Skin of body (tissue), 2 donors: ENCODE data around the gene SF3B3. TPM values are rescaled to one million over a fixed set of nuclear protein-coding genes. Genes with fewer than 3 reads are reported as not detected.

ENCODE experiments used
- DNase-seq: peaks from one replicate; lab custom pipeline; 2025; lab: John Stamatoyannopoulos, UW
- total RNA-seq: library from RNA; depleted of rRNA; stranded (reverse); fragments of >200 nt; gene quantifications from one replicate; pipeline ENCODE4 v1.2.3, GENCODE V29; 2014

The SF3B3 gene
- total RNA-seq, 1 donor from 2014 or later: 85.2 TPM

- peak; percentile 66 for DNase-seq
These were observed 66.4 kb downstream of the SF3B3 start for GRCh38 chr16:70589998-70590471.

- DNase-seq: no peak
These were observed 67.3 kb downstream of the SF3B3 start for GRCh38 chr16:70590722-70591415.

GRCh38 chr16:70591615-70592014, 68.0 kb downstream of the SF3B3 start:
- no peak for DNase-seq

GRCh38 chr16:70592106-70592571, 68.5 kb downstream of the SF3B3 start:
- DNase-seq: no peak

DNA sequence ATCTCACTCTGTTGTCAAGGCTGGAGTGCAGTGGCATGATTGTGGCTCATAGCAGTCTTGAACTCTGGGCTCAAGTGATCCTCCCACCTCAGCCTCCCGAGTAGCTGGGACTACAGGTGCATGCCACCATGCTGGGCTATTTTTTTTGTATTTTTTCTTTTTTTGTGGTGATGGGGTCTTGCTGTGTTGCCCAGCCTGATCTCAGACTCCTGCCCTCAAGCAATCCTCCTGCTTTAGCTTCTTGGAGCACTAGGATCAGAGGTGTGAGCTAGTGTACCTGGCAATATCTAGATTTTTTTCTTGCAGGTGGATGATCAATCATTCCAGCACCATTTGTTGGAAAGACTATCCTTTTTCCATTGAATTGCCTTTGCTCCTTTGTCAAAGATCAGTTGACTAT, 69.9 kb downstream of the SF3B3 start:
- no peak for DNase-seq

DNA sequence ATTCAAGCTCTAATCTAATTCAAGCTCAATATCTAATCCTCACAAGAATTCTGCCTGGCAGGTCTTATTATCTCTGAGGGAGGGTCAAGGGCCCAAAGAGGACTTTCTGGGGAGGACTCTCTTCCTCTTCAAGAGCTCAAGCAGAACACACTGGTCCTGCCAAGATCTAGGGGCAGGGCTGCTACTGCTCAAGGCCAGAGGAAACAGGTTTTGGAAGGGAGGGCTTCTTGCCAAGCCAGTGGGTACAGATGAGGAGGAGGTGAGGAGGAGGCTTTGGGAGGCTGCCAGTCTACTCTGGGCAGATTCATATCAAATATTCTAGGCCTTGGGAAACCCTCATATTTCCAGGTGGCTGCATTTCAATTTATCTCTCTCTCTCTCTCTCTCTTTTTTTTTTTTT, 71.0 kb downstream of the SF3B3 start:
- DNase-seq: no peak

DNA sequence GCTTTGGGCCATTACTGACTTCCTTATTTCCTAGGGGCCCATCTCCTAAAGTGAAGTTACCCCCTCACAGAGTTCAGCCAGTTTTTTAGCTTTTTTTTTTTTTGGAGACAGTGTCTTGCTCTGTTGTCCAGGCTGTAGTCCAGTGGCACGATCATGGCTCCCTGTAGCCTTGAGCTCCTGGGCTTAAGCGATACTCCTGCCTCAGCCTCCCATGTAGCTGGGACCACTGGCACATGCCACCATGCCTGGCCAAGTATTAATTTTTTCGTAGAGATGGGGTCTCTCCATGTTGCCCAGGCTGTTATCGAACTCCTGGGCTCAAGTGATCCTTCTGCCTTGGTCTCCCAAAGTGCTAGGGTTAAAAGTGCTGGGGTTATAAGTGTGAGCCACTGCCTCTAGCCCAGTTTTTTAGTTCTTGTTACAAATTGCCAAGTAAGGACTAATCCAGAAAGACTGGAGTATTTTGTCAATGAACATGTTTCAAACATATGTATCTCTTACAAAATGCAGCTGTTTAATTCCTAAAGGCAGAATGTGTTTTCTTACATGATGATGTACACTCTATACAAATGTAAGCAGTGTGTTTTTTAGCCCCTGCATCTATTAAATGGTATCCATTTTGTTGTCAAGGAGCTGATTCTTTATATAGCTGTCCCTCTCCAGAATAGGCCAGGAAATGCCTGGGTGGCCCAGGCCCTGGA, 73.7 kb downstream of the SF3B3 start:
- peak; percentile 91 for DNase-seq

- no peak for DNase-seq
These were observed 75.4 kb downstream of the SF3B3 start for GRCh38 chr16:70598937-70599503.

DNA sequence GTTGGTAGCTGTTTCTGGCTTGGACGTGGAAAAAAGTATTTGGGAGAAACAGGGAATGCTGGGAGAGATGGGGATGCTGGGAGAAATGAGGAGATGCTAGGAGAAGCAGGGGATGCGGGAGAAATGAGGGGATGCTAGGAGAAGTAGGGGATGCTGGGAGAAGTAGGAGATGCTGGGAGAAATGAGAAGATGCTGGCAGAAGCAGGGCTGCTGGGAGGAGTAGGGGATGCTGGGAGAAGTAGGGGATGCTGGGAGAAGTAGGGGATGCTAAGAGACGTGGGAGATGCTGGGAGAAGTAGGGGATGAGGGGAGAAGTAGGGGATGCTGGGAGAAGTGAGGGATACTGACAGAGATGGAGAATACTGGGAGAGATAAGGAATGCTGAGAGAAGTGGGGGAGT, 77.1 kb downstream of the SF3B3 start:
- no peak for DNase-seq

GRCh38 chr16:70601576-70602575, 78.3 kb downstream of the SF3B3 start:
- no peak for DNase-seq

- no peak for DNase-seq
These were observed 79.2 kb downstream of the SF3B3 start for GRCh38 chr16:70602831-70603230.

DNA sequence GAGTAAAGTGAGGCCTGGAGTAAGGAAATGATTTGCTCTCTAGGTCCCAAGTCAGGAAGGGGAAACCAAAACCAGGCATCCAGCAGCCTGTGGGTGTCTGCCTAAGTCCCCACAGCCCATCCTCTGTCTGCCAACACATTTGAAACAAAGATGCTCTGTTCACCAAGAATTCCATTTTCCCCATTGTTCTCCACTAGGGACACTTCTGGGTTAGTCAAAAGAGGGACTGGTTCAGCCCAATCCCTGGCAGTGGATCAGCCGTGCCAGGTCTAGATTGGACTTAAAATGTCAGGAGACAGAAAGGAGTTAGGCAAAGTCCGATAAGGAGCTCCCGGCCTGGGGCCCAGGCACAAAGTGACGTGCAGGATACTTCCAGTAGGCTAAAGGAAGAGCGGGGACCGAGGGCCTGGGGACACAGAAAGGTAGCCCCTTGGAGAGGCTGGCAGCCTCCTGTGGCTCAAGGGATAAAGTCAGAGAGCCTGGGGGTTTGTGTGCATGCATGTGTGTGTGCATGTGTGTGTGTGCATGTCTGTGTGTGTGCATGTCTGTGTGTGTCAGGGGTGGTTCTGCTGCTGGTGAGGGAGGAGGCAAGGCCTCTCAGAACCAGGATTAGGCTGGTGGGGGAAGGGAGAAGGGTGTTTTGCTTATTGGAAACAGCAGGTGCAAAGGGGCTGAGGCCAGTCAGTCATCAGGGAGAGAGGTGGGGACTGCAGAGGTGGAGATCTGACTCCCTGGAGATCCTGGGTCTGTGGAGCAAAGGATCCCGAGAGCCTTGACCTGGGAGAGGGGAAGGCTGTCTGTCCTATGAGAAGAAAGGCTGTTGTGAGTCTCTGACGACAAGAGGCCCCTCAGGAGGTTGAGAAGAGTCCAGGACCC, 81.0 kb downstream of the SF3B3 start:
- DNase-seq: no peak

- DNase-seq: no peak
These were observed 81.7 kb downstream of the SF3B3 start for GRCh38 chr16:70605283-70605657.

GRCh38 chr16:70608521-70608920, 84.9 kb downstream of the SF3B3 start:
- DNase-seq: no peak

GRCh38 chr16:70610273-70611223, 86.9 kb downstream of the SF3B3 start:
- DNase-seq: no peak

- DNase-seq: no peak
These were observed 87.6 kb downstream of the SF3B3 start for GRCh38 chr16:70611224-70611598.

GRCh38 chr16:70611785-70612303, 88.2 kb downstream of the SF3B3 start:
- DNase-seq: no peak

DNA sequence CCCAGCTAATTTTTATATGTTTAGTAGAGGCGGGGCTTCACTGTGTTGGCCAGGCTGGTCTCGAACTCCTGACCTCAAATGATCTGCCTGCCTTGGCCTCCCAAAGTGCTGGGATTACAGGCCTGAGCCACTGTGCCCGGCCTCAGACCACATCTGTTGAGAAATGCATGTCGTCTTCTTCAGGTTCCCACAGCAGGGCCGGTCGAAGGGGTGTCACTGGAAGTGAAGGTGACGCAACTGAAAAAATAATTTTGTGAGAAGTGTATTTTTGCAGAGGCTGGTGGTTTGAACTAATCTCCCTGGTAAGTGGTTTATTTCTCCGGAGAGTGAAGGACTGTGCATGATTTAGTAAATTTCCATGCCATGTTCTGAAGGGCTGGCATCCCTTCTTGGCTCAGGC, 89.3 kb downstream of the SF3B3 start:
- no peak for DNase-seq
